Nephron progenitor cell (in vitro differentiated cells): ENCODE results near the gene KCNAB2.
A peak's percentile ranks its signal among the peaks of the same experiment; 100 is the strongest.

Experiments used
- DNase-seq: peaks from one replicate; pipeline ENCODE4 v3.0.0; 2021
- H3K27ac Mint-ChIP-seq: 2 replicates; pipeline ENCODE4 v1.8.0; 2021; ENCODE audit warnings: mild to moderate bottlenecking, moderate library complexity, mixed read lengths
- H3K27me3 Mint-ChIP-seq: 2 replicates; pipeline ENCODE4 v1.8.0; 2021; ENCODE audit warnings: mild to moderate bottlenecking, low read depth, mixed read lengths; ENCODE audit not compliant: poor library complexity
- H3K36me3 Mint-ChIP-seq: 2 replicates; pipeline ENCODE4 v1.8.0; 2021; ENCODE audit warnings: low read depth, mixed read lengths
- H3K4me1 Mint-ChIP-seq: 2 replicates; pipeline ENCODE4 v1.8.0; 2021; ENCODE audit warnings: mixed read lengths
- H3K4me3 Mint-ChIP-seq: 2 replicates; pipeline ENCODE4 v1.8.0; 2021; ENCODE audit warnings: mild to moderate bottlenecking, moderate library complexity, mixed read lengths
- H3K9me3 Mint-ChIP-seq: 2 replicates; pipeline ENCODE4 v1.8.0; 2021; ENCODE audit warnings: mild to moderate bottlenecking, moderate library complexity, mixed read lengths
- CTCF ChIP-seq: fragments of 200-600 bp; sonication (generic); IDR thresholded peaks from 2 replicates; pipeline ENCODE4 v1.5.0; 2021; ENCODE audit warnings: antibody characterized with exemption

KCNAB2 gene

GRCh38 chr1:6038603-6039002 lies 7.1 kb upstream of the KCNAB2 start:
- Mint-ChIP-seq H3K36me3 (no peaks in the 10 kb centered on the region), H3K4me3 (no peak overlapping the region), H3K27ac (no peak overlapping the region), H3K4me1 (peaks cover 40% of the 10 kb centered on the region), H3K27me3 (peaks cover 56% of the 10 kb centered on the region), H3K9me3 (no peaks in the 10 kb centered on the region)
- TF ChIP-seq CTCF = no peak
- no peak for DNase-seq

GRCh38 chr1:6039031-6039430 lies 6.7 kb upstream of the KCNAB2 start:
- no peak for TF ChIP-seq CTCF
- peaks cover 41% of the 10 kb centered on the region for H3K4me1 Mint-ChIP-seq
- H3K27ac Mint-ChIP-seq = no peak overlapping the region
- no peak overlapping the region for H3K4me3 Mint-ChIP-seq
- H3K27me3 Mint-ChIP-seq = peaks cover 54% of the 10 kb centered on the region
- H3K9me3 Mint-ChIP-seq = no peaks in the 10 kb centered on the region
- H3K36me3 Mint-ChIP-seq = no peaks in the 10 kb centered on the region
- no peak for DNase-seq

GRCh38 chr1:6040444-6040843 lies 5.2 kb upstream of the KCNAB2 start:
- no peak for DNase-seq
- Mint-ChIP-seq H3K4me1 (peaks cover 45% of the 10 kb centered on the region), H3K4me3 (no peak overlapping the region), H3K9me3 (no peaks in the 10 kb centered on the region), H3K27ac (no peak overlapping the region), H3K27me3 (peaks cover 45% of the 10 kb centered on the region), H3K36me3 (no peaks in the 10 kb centered on the region)
- no peak for TF ChIP-seq CTCF

- no peak for TF ChIP-seq CTCF
- peaks cover 45% of the 10 kb centered on the region for H3K4me1 Mint-ChIP-seq
- no peak overlapping the region for H3K4me3 Mint-ChIP-seq
- no peak overlapping the region for H3K27ac Mint-ChIP-seq
- no peaks in the 10 kb centered on the region for H3K36me3 Mint-ChIP-seq
- no peaks in the 10 kb centered on the region for H3K9me3 Mint-ChIP-seq
- no peak for DNase-seq
- H3K27me3 Mint-ChIP-seq = peaks cover 45% of the 10 kb centered on the region
These were observed 4.8 kb upstream of the KCNAB2 start for GRCh38 chr1:6040861-6041415.

GRCh38 chr1:6041432-6042062 lies 4.1 kb upstream of the KCNAB2 start:
- peaks cover 46% of the 10 kb centered on the region for H3K27me3 Mint-ChIP-seq
- no peak overlapping the region for H3K4me3 Mint-ChIP-seq
- no peaks in the 10 kb centered on the region for H3K36me3 Mint-ChIP-seq
- no peak overlapping the region for H3K27ac Mint-ChIP-seq
- DNase-seq = peak; percentile 78
- H3K9me3 Mint-ChIP-seq = no peaks in the 10 kb centered on the region
- H3K4me1 Mint-ChIP-seq = peaks cover 50% of the 10 kb centered on the region
- TF ChIP-seq CTCF = peak; percentile 72

GRCh38 chr1:6043561-6043960 lies 2.1 kb upstream of the KCNAB2 start:
- no peak overlapping the region for H3K4me3 Mint-ChIP-seq
- H3K27ac Mint-ChIP-seq = no peak overlapping the region
- H3K4me1 Mint-ChIP-seq = peaks cover 39% of the 10 kb centered on the region
- peaks cover 47% of the 10 kb centered on the region for H3K27me3 Mint-ChIP-seq
- no peaks in the 10 kb centered on the region for H3K9me3 Mint-ChIP-seq
- no peak for DNase-seq
- no peaks in the 10 kb centered on the region for H3K36me3 Mint-ChIP-seq
- no peak for TF ChIP-seq CTCF
